ENCODE results near the gene EXOC3L2.
"Not testable (repeated sequence)": the region's sequence is repeated elsewhere in the genome, so short reads cannot be mapped to it uniquely, and the experiment has no call there.

EXOC3L2 gene

DNA sequence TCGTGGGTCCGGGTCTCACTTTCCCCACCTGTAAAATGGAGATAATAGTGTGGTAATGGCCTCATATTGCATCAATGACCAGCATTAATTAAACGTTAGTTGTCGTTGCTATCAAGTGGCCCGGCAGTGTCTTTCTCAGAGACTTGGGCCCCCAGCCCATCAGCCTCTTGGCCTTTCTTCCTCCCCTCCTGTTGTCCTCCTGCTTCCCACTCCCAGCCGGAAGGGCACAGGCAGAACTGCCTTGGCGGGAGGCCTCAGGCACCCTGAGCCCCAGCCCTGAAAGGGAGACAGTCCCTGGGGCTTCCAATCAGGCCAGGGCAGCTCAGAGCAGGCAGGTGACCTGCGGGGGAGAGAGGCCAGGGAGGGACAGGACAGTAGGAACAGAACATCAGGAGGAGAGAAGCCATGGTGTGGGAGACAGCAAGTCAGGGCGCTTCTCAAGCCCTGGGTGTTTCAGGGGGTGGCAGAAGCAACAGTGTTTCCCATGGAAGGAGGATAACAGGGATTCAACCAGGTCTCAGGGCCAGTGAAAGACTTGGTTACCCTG lies 10.5 kb upstream of the EXOC3L2 start:
- DNase-seq (ENCODE audit: low read depth in 2 of 2) = no peak

DNA sequence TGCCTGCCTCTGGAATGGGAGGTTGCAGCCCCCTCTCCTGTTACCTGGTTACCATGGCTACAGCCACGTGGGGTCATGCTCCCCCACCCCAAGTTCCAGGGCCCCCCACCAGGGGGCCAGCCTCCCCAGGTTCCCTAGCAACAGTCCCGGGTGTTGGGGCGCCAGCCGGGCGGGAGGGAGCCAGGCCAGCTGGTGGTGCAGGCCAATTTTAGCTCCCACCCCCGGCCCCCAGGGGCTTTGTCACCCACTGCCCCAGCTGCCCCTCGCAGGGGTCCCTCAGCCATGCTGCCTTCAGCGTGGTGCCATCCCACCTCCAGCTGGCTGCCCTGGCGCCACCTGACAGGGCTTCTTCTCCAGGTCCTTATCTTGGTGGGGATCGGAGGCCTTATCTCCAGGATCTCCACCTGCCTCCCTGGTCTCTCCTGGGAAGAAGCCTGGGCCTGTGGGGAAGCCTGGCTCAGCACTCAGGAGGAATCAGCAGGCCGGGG lies 8.9 kb upstream of the EXOC3L2 start:
- DNase-seq (ENCODE audit: low read depth in 2 of 2) = no peak

DNA sequence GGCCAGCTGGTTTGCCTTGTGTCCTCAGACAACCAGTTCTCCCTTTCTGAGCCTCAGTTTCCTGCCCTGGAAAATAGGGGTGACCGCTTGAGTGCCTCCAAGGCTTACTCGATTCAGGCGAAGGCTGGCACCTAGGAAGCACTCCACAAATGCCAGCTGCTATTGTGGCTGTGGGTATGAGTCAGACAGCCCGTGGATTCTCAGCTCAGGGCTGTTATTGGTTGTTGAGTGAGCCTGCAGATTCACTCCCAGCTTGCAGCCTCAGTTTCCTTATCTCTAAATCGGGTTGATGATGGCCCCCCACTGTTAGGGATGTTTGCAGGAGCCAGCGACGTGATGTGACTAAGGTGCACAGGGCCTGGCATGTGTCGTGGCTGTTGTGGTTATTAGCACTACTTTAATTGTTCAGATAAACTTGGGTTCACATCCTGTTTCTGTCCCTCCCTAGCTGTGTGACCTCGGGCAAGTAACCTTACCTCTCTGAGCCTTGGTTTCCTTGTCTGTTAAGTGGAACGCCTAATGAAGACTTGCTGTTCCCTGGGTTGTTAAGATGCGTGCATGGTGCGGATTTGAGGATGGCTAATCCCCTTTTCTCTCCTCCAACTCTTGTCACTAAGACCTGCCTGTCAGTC lies 8.3 kb upstream of the EXOC3L2 start:
- DNase-seq (ENCODE audit: low read depth in 2 of 2) = no peak

DNA sequence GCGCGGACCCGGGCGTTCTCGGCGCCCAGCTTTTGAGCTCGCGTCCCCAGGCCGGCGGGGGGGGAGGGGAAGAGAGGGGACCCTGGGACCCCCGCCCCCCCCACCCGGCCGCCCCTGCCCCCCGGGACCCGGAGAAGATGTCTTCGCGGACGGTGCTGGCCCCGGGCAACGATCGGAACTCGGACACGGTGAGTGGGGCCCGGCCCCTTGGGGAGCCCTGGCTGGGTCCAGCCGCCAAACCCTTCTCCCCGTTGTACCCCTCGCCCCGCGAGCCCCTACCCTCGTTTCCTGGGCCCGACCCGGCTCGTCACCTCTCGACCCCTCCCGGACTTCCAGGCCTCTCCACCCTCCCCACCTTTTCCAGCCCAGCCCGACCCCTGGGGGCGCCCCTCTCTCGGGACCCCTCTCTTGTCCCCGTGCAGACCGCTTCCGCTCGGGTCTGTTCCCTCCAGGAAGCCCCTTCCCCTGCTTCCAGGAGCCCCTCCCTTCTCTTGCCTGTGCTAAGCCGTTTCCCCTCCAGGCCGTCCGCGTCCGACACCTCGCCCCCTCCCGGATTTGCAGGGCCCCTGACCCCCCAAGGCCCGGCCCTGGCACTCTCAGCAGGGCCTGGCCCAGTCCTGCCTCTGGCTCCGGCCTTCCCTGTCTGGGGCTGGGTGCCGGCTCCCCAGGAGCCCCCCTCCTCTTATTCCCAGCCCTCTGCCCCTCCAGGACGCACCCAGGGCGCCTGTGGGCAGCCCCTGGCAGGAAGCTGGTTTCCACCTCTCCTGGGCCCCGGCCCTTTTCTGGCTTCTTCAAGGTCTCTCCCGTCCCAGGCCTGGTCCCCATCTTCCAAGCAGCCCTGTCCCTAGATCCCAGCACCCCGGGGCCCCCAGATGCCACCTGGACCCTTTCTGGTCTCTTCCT lies 6.5 kb upstream of the EXOC3L2 start:
- no peak for DNase-seq (ENCODE audit: low read depth in 2 of 2)

DNA sequence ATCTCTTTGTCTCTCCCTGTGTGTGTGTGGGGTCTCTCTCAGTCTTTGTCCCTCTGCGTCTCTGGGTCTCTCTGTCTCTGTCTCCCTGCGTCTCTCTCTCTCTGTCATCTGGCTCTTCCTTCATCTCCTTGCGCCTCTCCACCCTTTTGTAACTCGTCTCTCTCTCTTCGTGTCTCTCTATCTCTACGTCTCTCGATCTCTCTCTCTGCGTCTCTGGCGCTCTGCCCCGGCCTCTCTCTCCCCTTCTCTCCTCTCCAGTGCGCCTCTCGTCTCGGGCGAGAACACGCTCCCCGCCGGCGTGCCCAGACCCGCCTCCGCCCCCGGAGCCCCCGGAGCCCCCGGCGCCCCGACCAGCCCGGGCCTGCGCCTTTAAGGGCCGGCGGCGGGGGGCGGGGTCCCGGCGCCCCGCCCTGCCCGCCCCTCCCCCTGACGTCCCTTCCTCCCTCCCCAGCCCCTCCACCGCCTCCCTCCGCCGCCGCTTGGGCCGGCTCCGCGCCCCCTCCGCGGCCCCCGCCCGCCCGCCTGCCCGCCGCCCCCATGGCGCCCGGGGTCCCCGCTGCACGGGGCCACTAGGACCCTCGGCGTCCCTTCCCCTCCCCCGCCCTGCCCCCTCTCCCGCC lies 5.7 kb upstream of the EXOC3L2 start, which contains the start of gene MARK4:
MARK4 (plus strand) TSS at position 440 of the 620 bp plus-strand sequence. CDS start 318 bp downstream, outside the sequence.
- peak; percentile 13 to 39 for DNase-seq (ENCODE audit: low read depth in 2 of 2)

DNA sequence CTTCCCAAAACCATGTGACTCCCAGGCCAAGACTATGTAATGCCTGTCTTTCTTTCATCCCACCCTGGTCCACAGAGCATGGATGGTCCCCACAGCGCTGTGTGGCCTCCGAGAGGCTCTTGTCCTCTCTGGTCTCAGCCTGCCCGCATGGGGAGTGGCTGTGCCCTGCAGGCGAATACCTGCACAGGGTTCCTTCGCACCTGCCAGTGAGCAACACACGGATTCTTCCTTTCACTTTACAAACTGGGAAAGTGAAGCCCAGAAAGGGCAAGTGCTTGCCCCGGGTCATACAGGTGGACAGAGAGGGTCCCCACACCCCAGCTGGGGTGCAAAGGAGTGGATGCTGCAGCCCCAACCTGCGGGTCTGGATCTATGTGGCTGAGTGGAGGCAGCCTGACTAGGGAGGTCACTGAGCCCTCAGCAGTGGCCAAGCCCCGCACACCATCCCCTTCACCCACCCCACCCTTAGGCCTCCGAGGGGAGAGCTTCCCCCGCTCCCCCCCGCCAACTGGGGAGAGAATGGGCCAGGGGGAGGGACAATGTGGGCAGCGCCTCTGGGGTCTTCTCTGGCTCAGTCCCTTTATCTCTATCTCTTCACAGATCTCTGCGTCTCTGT lies 5.1 kb upstream of the EXOC3L2 start:
- DNase-seq (ENCODE audit: low read depth in 2 of 2) = no peak

DNA sequence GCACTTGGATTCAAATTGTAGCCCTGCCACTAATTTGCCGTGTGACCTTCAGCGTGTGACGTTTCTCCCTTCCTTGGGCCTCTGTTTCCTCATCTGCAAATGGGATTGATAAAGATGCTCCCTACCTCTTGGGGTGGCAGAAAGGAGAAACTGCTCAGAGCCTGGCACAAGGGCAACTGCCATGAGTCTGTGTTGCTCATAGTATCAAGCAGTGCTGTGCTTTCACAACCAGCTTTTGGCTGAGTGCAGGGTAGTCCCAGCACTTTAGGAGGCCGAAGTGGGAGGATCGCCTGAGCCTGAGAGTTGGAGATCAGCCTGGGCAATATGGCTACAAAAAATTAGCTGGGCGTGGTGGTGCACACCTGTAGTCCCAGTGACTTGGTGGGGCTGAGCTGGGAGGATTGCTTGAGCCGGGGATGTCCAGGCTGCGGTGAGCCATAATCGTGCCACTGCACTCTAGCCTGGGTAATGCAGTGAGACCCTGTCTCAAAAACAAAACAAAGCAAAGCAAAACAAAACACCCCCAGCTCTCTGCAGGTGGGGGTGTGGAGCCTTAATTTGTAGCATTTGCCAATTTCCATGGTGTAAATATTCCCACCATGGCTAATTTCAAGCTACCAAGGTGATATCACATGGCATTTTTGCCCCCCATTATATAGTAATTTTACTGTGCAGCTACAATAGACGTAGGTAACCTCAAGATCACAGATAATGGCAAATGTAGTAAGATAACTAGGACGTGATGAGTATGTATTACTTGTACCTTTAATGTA lies 4.2 kb upstream of the EXOC3L2 start:
- DNase-seq (ENCODE audit: low read depth in 2 of 2) = no peak

DNA sequence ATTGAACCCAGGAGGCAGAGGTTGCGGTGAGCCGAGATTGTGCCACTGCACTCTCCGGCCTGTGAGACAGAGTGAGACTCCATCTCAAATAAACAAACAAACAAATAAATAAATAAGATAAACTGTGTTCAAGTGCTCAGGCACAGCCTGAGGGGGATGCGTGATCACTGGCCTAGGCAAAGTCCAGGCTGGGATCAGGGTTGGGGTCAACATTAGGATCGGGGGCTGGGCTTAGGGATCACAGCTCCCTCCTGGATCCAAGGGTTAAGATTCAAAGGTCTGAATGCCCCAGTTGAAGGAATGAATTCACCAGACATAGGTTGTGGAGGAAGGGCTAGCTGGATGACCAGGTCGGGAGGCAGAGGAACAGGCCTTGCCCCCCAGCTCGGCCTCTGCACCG lies 1.9 kb upstream of the EXOC3L2 start:
- DNase-seq (ENCODE audit: low read depth in 2 of 2) = no peak

DNA sequence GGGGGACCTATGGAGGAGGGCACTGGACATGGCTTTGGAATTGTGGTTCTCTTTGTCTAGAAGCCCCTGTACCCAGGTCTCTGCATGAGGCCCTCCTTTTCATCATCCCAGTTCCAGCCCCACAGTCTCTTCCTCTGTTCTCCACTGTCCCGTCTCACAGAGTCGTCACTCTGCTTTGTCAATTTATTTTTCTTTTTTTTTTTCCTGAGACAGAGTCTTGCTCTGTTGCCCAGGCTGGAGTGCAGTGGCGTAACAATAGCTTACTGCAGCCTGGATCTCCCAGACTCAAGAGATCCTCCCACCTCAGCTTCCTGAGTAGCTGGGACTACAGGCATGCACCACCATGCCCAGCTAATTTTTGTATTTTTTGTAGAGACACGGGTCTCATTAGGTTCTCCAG lies 619 bp upstream of the EXOC3L2 start:
- DNase-seq (ENCODE audit: low read depth in 2 of 2) = no peak

DNA sequence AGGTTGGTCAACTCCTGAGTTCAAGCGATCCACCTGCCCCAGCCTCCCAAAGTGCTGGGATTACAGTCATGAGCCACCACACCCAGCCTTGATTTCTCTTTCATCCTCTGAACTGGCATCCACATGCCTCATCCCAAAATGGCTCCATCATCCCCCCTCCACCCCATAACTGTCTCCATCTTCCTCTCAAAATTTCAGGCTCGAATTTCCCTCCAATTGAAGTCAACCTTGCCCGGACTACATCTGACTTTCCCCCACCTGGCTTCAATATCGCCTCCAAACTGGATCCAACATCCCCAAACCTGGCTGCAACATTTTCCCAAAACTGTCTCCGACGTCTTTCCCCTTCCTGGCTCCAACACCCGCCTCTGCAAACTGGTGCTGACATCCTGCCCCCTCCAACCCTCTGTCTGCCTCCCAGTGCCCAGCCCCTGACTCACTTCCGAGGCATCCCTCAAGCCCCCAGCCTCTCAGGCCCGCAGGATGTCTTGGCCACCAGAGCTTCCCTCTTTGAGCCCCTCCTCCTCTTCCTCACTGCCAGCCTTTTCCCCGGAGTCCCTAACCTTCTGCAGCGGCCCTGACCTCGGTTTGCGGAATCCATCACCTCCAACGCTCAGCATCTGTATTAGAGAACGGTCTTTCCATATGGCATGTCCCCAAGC lies 943 bp downstream of the EXOC3L2 start:
- DNase-seq (ENCODE audit: low read depth in 2 of 2) = no peak

DNA sequence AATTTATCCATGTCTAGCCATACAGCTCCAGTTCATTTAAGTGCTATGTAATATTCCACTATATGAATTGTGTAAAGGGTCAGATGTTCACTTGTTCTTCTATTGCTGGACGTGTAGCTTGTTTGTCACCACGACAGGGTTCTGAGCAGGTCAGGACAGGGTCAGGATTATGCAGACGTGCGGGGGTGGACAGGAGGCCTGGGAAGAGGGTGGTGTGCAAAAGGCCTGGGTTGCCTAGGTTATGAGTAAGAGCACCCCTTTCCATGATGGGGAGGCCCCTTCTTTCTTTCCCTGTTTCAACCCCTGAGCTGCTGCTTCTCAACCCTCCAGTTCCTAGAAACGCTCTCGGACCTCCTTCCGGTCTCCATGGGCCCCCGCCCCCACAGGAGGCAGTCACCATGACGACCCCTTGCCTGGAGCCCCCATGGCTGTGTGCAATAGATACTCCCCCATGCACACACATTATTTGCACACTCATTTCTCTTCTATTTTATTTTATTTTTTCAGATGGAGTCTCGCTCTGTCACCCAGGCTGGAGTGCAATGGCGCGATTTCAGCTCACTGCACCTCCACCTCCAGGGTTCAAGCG lies 2.0 kb downstream of the EXOC3L2 start:
- DNase-seq (ENCODE audit: low read depth in 2 of 2) = no peak

DNA sequence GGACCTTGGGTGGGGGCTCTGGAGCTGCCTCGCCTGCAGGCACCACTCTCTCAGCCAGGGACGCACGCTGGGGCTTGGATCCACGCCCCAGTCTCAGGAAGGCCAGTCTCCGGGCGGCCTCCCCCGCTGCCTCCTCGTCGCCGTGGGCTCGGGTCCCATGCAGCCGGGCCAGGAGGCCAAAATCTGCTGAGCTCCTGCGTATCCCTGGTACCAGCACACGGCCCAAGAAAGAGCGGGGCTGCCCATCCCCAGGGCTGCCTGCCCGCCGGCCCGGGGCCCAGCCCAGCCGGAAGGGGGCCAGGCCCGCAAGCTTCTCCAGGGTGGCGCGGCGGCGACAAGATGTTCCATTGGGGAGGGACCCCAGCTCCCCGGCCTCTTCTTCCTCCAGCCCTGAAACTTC lies 6.7 kb downstream of the EXOC3L2 start:
- no peak for DNase-seq (ENCODE audit: low read depth in 2 of 2)

DNA sequence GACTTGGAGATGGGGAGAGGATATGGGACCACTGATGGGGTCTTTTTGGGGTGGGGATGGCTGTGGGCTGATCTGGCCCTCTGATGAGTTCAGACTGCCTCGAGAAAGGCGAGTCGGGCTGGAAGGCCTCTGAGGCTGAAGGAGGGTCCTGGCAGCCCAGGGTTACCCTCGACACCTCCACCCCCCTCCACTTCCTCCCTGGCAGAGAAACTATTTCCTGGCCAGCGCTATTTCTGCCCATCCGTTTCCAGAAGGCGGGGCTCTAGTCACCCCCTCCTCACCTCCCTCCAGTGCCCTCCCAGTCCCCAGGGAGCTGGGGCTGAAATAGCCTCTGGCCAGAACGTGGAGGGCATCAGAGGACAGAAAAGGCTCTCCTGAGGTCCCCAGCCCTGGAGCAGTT lies 9.7 kb downstream of the EXOC3L2 start:
- no peak for DNase-seq (ENCODE audit: low read depth in 2 of 2)

DNA sequence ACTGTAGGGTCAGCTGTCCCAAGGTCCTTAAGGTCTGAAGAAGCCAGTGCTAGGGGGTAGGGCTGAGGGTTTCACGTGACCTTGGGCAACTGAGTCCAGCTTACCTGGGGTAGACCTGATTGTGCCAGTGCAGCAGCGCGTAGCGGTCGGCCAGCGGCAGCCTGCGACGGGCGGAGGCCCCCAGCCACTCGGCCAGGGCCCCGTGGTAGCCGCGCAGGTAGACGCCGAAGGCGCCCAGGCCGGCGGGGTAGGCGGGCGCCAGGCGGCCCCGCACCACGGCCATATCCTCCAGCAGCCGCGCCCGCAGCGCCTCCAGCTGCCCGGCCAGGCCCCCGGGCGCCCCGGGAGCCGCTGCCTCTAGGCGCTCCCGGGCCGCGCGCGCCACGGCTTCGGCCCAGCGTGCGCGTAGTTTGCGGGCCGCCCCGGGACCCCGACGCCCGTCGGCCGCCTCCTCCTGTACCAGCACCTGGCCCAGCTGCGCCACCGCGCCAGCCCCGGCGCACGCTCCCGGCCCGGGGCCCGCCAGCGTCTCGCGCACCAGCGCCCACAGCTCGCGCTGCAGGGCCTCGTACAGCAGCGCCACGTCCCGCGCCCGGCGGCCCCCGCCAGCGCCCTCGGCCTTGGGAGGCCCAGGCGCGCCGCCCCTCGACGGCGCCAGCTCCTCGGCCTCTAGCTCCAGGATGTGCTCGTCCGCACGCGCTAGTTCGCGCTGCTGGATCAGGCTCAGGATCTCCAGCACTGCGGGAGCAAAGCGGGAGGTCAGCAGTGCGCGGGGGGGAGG lies 10.9 kb downstream of the EXOC3L2 start:
- no peak for DNase-seq (ENCODE audit: low read depth in 2 of 2)

DNA sequence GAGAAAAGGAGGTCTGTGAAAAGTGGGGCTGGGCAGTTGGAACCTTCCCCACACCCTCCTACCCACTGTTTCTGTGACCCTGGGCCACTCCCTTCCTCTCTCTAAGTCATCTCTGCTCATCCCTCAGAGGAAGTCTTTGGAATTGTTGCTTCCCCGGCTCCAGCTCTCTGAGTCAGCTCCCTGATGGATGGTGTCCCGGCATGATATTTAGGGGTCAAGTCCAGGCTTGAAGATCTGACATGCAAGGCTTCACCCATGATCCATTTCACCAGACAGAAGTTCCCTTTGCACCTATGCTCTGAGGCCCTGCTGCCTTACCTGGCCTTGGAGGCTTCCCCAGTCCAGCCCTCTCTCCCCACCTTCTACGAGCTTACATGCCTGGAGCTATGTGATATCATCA lies 13.3 kb downstream of the EXOC3L2 start:
- no peak for DNase-seq (ENCODE audit: low read depth in 2 of 2)

DNA sequence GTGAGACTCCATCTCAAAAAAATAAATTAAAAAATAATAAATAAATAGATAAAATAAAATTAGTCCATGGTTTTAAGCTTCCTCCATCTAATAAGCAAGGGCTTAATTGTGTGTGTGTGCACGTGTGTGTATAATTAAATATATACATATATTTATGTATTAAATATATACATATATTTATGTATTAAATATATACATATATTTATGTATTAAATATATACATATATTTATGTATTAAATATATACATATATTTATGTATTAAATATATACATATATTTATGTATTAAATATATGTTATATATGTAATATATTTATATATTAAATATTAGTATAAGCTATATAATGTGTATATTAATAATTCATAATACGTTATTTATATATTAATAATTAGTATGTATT lies 16.2 kb downstream of the EXOC3L2 start:
- DNase-seq (ENCODE audit: low read depth in 2 of 2) = not testable (repeated sequence)

DNA sequence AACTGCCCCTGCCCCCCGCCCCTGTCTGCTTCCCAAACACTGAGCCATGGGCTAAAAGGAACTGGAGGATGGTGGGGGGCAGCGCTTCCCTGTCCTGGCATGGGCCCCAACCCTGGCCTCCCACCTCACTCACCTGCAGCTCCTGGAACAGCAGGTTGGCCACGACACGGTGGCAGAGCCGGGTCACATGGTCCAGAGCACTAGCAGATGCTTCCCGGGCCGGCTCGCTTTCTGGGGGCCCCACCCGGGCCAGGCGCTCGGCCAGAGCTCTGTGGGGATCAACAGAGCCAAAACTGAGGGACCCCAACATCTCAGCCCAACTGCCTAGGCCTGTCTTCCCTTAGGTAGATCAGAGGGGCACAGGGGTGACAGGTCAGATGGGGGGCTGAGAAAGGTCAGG lies 20.6 kb downstream of the EXOC3L2 start:
- no peak for DNase-seq (ENCODE audit: low read depth in 2 of 2)

DNA sequence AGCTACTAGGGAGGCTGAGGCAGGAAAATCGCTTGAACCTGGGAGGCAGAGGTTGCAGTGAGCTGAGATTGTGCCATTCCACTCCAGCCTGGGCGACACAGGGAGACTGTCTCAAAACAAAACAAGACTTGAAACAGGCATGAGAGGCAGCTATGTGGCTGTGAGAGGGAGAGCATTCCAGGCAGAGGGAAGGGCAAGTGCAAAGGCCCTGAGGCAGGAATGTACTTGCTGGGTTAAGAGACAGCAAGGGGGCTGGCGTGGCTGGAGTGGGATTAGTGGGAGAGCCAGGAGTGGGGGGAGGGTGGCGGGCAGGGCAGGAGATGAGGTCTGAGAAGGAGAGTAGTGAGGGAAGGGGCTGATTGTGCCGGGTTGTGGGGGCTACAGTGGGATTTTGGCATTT lies 21.3 kb downstream of the EXOC3L2 start:
- DNase-seq (ENCODE audit: low read depth in 2 of 2) = no peak

DNA sequence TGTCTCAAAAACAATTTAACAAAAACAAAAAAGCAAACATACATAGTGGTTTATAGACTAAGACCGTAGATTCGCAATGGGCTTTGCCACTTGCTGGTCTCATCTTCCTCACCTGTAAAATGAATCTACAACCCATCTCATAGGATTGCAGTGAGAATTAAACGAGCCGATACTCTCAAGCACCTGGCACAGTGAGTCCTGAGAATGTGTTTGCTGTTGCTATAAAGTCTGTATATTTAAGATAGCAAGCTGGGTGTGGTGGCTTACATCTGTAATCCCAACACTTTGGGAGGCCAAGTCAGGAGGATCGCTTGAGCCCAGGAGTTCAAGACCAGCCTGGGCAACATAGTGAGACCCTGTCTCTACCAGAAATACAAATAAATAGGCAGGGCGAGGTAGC lies 22.5 kb downstream of the EXOC3L2 start:
- no peak for DNase-seq (ENCODE audit: low read depth in 2 of 2)

Measured in stimulated activated CD8-positive, alpha-beta memory T cell treated with anti-CD3 and anti-CD28 coated beads, Interleukin-2, amount 100 ng/mL, for 1 hour (primary cell).